ENCODE measurements around the gene DBT. TPM values are rescaled to one million over a fixed set of nuclear protein-coding genes. Genes with fewer than 3 reads are reported as not detected.

DBT gene
- total and polyA plus RNA-seq, 2 of the 8 experiments (the other 6 are each of a cell fraction or from before 2014, with no cell fraction given) = 3.3 to 24.6 TPM

GRCh38 chr1:100162881-100163280, 86.8 kb downstream of the DBT start (continued):
- no peak for TF ChIP-seq E2F6 (IDR thresholded peaks at IDR 0.05)
- no peak for TF ChIP-seq GTF2F1 (IDR thresholded peaks at IDR 0.05; ENCODE audit: borderline replicate concordance, low read depth, low read length)
- no peak for TF ChIP-seq HDAC2 (IDR thresholded peaks at IDR 0.05; ENCODE audit: borderline replicate concordance in 1 of 2, low read depth in 2 of 2, low read length in 2 of 2)
- TF ChIP-seq RXRA (IDR thresholded peaks at IDR 0.05; ENCODE audit: insufficient read depth, low read depth, low read length) = no peak
- no peak for TF ChIP-seq JUND (IDR thresholded peaks at IDR 0.05; ENCODE audit: low read length)

All from H1 (cell line).